Liver (tissue), 9 donors: ENCODE measurements around the gene TPRA1. TPM values are rescaled to one million over a fixed set of nuclear protein-coding genes. Genes with fewer than 3 reads are reported as not detected.

Experiments
- DNase-seq: peaks from one replicate; pipeline ENCODE4 v3.0.0-alpha.2; 2017; ENCODE audit warnings: low spot score
- H3K27ac ChIP-seq, 2 donors: one replicate each; pipeline ENCODE4 v1.7.0; 2013; ENCODE audit warnings: inconsistent platforms in 2 of 2, low read length in 2 of 2, control low read depth in 1 of 2, low read depth in 1 of 2, mild to moderate bottlenecking in 1 of 2
- H3K27me3 ChIP-seq, 4 donors: one replicate each; pipeline versions ENCODE4 v1.6.1 to v1.7.0; 2013; ENCODE audit warnings: low read length in 3 of 4, inconsistent platforms in 1 of 4, mild to moderate bottlenecking in 1 of 4, moderate library complexity in 1 of 4; ENCODE audit not compliant: control insufficient read depth in 4 of 4, insufficient read depth in 4 of 4
- H3K36me3 ChIP-seq, 4 donors: one replicate each; pipeline versions ENCODE4 v1.6.1 to v1.7.0; 2013; ENCODE audit warnings: low read length in 3 of 4, mild to moderate bottlenecking in 3 of 4, low read depth in 1 of 4, moderate library complexity in 1 of 4; ENCODE audit not compliant: control insufficient read depth in 4 of 4, insufficient read depth in 3 of 4
- H3K4me1 ChIP-seq, 4 donors: one replicate each; pipeline versions ENCODE4 v1.6.1 to v1.7.0; 2013; ENCODE audit warnings: low read length in 3 of 4, mild to moderate bottlenecking in 3 of 4, moderate library complexity in 1 of 4; ENCODE audit not compliant: control insufficient read depth in 4 of 4, insufficient read depth in 4 of 4
- H3K4me3 ChIP-seq, 3 donors: one replicate each; pipeline versions ENCODE4 v1.6.1 to v1.7.0; 2013; ENCODE audit warnings: low read length in 3 of 3, control low read depth in 1 of 3, low read depth in 1 of 3, mild to moderate bottlenecking in 1 of 3
- H3K9ac ChIP-seq, 2 donors: one replicate each; pipeline ENCODE4 v1.7.0; 2013; ENCODE audit warnings: low read length in 2 of 2, mild to moderate bottlenecking in 2 of 2, moderate library complexity in 2 of 2, control low read depth in 1 of 2, low read depth in 1 of 2
- H3K9me3 ChIP-seq, 4 donors: one replicate each; pipeline versions ENCODE4 v1.6.1 to v1.7.0; 2013; ENCODE audit warnings: low read length in 3 of 4; ENCODE audit not compliant: control insufficient read depth in 4 of 4
- EGR1 ChIP-seq, 2 donors: IDR thresholded peaks; 2 replicates each; pipeline ENCODE4 v1.6.1; 2016 to 2018; ENCODE audit warnings: antibody characterized with exemption in 2 of 2, low read depth in 2 of 2
- FOXA1 ChIP-seq: IDR thresholded peaks from 2 replicates; pipeline ENCODE4 v1.6.1; 2016; ENCODE audit warnings: antibody characterized with exemption
- FOXA2 ChIP-seq: IDR thresholded peaks from 2 replicates; pipeline ENCODE4 v1.6.1; 2016; ENCODE audit warnings: antibody characterized with exemption
- GABPA ChIP-seq, 2 donors: IDR thresholded peaks in 1 of 2; conservative IDR thresholded peaks in 1 of 2; 2 replicates each; pipeline ENCODE4 v1.6.1; 2016; ENCODE audit warnings: antibody characterized with exemption in 2 of 2, mild to moderate bottlenecking in 1 of 2, moderate library complexity in 1 of 2
- HNF4A ChIP-seq, 2 donors: conservative IDR thresholded peaks; 2 replicates each; pipeline ENCODE4 v1.6.1; 2016; ENCODE audit warnings: antibody characterized with exemption in 2 of 2, mild to moderate bottlenecking in 2 of 2
- HNF4G ChIP-seq: IDR thresholded peaks from 2 replicates; pipeline ENCODE4 v1.6.1; 2016; ENCODE audit warnings: antibody characterized with exemption
- JUND ChIP-seq, 2 donors: IDR thresholded peaks; 2 replicates each; pipeline ENCODE4 v1.6.1; 2016; ENCODE audit warnings: antibody characterized with exemption in 2 of 2
- NR2F2 ChIP-seq: IDR thresholded peaks from 2 replicates; pipeline ENCODE4 v1.6.1; 2016; ENCODE audit warnings: antibody characterized with exemption
- RAD21 ChIP-seq, 2 donors: IDR thresholded peaks; 2 replicates each; pipeline ENCODE4 v1.6.1; 2016; ENCODE audit warnings: antibody characterized with exemption in 2 of 2, mild to moderate bottlenecking in 2 of 2
- RXRA ChIP-seq, 2 donors: IDR thresholded peaks; 2 replicates each; pipeline ENCODE4 v1.6.1; 2017 to 2018; ENCODE audit warnings: antibody characterized with exemption in 2 of 2, mild to moderate bottlenecking in 1 of 2
- SP1 ChIP-seq: IDR thresholded peaks from 2 replicates; pipeline ENCODE4 v1.6.1; 2018; ENCODE audit warnings: antibody characterized with exemption, mild to moderate bottlenecking
- TAF1 ChIP-seq: conservative IDR thresholded peaks from 2 replicates; pipeline ENCODE4 v1.6.1; 2016; ENCODE audit warnings: antibody characterized with exemption, mild to moderate bottlenecking
- YY1 ChIP-seq: IDR thresholded peaks from 2 replicates; pipeline ENCODE4 v1.6.1; 2016; ENCODE audit warnings: antibody characterized with exemption, mild to moderate bottlenecking
- ZBTB33 ChIP-seq: IDR thresholded peaks from 2 replicates; pipeline ENCODE4 v1.6.1; 2016; ENCODE audit warnings: antibody characterized with exemption
- WGBS: extraction: QIAGEN DNeasy Blood & Tissue Kit; methylation state at CpG from one replicate; pipeline ENCODE4 v1.1.7; 2013; 5-methylcytosine and 5-hydroxymethylcytosine counted together
- polyA plus RNA-seq, 2 donors: library from polyadenylated mRNA; stranded (reverse) in 1 of 2; unstranded in 1 of 2; fragments of 200-250 nt in 1 of 2; fragments of >200 nt in 1 of 2; fragmentation: Nextera tagmentation in 1 of 2; extraction: Ambion mirVana in 1 of 2; gene quantifications; one replicate each; pipeline versions ENCODE4 v1.2.1 to v1.2.3, GENCODE V29; 2013 to 2015
- total RNA-seq, 2 donors: library from RNA; depleted of rRNA; stranded (reverse); fragments of >200 nt; gene quantifications; one replicate each; pipeline ENCODE4 v1.2.3, GENCODE V29; 2014
- TF ChIP-seq, protein P1 (sequence below): IDR thresholded peaks from 2 replicates; pipeline ENCODE4 v1.6.1; 2016; ENCODE audit warnings: antibody characterized with exemption, mild to moderate bottlenecking
- TF ChIP-seq, protein P2 (sequence below): fragments of 150-350 bp; IDR thresholded peaks from 2 replicates; pipeline ENCODE4 v1.5.1; 2017; ENCODE audit warnings: improper control_type of control experiment, low read depth, low read length; ENCODE audit not compliant: missing input control
- donor health status: healthy.
- donor health status: healthy.
- donor health status: healthy.
- donor health status: healthy.
- donor health status: healthy.

The TPRA1 gene
- total and polyA plus RNA-seq, 4 donors = 17.3 to 27.1 (median 21.3) TPM

DNA sequence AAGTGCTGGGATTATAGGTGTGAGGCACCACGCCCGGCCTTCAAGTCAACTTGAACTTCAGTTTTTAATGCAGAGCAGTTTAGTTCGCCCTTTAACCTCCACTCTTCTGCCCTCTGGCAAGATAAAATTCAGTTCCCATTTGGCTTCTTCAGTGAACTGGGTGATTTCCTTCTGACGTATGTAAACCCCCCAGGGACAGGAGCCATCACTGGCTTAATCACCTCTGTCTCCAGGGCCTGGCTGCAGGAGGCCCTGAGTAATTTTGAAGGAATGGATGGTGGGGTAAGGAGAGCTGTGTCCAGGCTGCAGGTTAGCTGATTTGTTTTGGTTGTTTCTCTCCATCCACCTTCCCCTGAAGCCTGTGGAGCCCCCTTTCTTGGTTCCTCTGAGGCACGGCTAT is 19.6 kb upstream of the TPRA1 start:
- Histone ChIP-seq H3K9me3 (no peaks in the 10 kb centered on the region), H3K27me3 (no peaks in the 10 kb centered on the region), H3K36me3 (peaks cover 0 to 5% (median under 1%) of the 10 kb centered on the region in 4 donors), H3K9ac (no peak overlapping the region), H3K4me3 (no peak overlapping the region), H3K4me1 (peaks cover 5 to 14% (median 8%) of the 10 kb centered on the region in 4 donors), H3K27ac (no peak overlapping the region)
- 92% methylated on average over 5 of the region's 5 CpGs for WGBS
- DNase-seq = no peak
- no peak for TF ChIP-seq HNF4A (conservative IDR thresholded peaks at IDR 0.05)
- no peak for TF ChIP-seq GABPA (IDR thresholded peaks at IDR 0.05 in 1 of 2, conservative IDR thresholded peaks at IDR 0.05 in 1 of 2)
- no peak for TF ChIP-seq YY1

GRCh38 chr3:127608362-127608718 is 17.8 kb upstream of the TPRA1 start:
- Histone ChIP-seq H3K9ac (no peak overlapping the region), H3K4me3 (no peak overlapping the region), H3K9me3 (no peaks in the 10 kb centered on the region), H3K4me1 (peaks cover 5 to 10% (median 6%) of the 10 kb centered on the region in 4 donors), H3K27me3 (no peaks in the 10 kb centered on the region), H3K36me3 (peaks cover 0 to 5% (median 2%) of the 10 kb centered on the region in 4 donors), H3K27ac (no peak overlapping the region)
- no peak for DNase-seq
- WGBS = 95% methylated on average over 14 of the region's 14 CpGs
- no peak for TF ChIP-seq YY1
- no peak for TF ChIP-seq ZBTB33
- TF ChIP-seq NR2F2 = no peak
- TF ChIP-seq, protein P1, sequence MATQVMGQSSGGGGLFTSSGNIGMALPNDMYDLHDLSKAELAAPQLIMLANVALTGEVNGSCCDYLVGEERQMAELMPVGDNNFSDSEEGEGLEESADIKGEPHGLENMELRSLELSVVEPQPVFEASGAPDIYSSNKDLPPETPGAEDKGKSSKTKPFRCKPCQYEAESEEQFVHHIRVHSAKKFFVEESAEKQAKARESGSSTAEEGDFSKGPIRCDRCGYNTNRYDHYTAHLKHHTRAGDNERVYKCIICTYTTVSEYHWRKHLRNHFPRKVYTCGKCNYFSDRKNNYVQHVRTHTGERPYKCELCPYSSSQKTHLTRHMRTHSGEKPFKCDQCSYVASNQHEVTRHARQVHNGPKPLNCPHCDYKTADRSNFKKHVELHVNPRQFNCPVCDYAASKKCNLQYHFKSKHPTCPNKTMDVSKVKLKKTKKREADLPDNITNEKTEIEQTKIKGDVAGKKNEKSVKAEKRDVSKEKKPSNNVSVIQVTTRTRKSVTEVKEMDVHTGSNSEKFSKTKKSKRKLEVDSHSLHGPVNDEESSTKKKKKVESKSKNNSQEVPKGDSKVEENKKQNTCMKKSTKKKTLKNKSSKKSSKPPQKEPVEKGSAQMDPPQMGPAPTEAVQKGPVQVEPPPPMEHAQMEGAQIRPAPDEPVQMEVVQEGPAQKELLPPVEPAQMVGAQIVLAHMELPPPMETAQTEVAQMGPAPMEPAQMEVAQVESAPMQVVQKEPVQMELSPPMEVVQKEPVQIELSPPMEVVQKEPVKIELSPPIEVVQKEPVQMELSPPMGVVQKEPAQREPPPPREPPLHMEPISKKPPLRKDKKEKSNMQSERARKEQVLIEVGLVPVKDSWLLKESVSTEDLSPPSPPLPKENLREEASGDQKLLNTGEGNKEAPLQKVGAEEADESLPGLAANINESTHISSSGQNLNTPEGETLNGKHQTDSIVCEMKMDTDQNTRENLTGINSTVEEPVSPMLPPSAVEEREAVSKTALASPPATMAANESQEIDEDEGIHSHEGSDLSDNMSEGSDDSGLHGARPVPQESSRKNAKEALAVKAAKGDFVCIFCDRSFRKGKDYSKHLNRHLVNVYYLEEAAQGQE = no peak
- TF ChIP-seq RXRA (IDR thresholded peaks at IDR 0.05) = no peak
- no peak for TF ChIP-seq HNF4A (conservative IDR thresholded peaks at IDR 0.05)
- no peak for TF ChIP-seq JUND (IDR thresholded peaks at IDR 0.05)
- TF ChIP-seq FOXA1 = no peak
- TF ChIP-seq GABPA (IDR thresholded peaks at IDR 0.05 in 1 of 2, conservative IDR thresholded peaks at IDR 0.05 in 1 of 2) = no peak
- TF ChIP-seq HNF4G = no peak
- TF ChIP-seq RAD21 (IDR thresholded peaks at IDR 0.05) = no peak
- TF ChIP-seq FOXA2 = no peak
- TF ChIP-seq, protein P2, sequence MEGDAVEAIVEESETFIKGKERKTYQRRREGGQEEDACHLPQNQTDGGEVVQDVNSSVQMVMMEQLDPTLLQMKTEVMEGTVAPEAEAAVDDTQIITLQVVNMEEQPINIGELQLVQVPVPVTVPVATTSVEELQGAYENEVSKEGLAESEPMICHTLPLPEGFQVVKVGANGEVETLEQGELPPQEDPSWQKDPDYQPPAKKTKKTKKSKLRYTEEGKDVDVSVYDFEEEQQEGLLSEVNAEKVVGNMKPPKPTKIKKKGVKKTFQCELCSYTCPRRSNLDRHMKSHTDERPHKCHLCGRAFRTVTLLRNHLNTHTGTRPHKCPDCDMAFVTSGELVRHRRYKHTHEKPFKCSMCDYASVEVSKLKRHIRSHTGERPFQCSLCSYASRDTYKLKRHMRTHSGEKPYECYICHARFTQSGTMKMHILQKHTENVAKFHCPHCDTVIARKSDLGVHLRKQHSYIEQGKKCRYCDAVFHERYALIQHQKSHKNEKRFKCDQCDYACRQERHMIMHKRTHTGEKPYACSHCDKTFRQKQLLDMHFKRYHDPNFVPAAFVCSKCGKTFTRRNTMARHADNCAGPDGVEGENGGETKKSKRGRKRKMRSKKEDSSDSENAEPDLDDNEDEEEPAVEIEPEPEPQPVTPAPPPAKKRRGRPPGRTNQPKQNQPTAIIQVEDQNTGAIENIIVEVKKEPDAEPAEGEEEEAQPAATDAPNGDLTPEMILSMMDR = no peak
- no peak for TF ChIP-seq TAF1
- TF ChIP-seq SP1 = no peak
- TF ChIP-seq EGR1 (IDR thresholded peaks at IDR 0.05; ENCODE audit: low read depth in 2 of 2) = no peak
